ENCODE data around the gene COBL. TPM values are rescaled to one million over a fixed set of nuclear protein-coding genes. Genes with fewer than 3 reads are reported as not detected.

The COBL gene
- total RNA-seq, 2 donors from 2014 or later = 27.5 to 28.3 TPM

DNA sequence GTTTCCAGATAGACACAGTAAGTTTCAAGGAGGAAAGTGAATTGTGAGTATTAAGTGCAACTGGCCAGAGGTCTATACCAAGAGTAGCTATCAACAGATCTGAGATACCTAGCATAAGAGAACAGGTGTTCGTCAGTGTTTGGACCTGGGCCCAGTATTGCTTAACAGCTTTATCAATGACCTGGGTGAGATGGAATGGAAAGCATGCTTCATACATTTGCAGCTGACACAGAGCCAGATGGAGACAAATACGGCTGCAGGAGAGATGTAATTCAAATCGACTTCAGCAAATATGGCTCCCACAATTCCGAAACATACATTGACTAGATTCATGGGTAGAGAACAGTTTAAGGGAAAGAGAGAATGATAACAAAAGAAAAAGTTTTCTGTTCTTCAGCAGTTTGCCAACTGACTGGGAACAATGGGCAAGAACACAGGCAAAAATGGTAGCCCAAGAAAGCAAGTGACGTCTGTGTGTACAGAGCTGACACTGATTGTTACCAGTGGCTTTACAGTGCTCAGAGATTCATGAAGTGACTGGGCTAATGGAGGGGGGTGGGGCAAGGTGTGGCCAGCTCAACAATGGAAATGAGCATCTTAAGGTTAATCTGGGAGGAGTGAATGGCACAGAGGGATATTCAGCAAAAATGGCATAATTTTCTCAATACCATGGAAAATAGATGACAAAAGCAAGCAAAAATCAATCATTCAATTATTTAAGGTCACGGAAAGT lies 28.0 kb upstream of the COBL start:
- Mint-ChIP-seq H3K27ac (no peak overlapping the region), H3K9me3 (no peaks in the 10 kb centered on the region), H3K36me3 (ENCODE audit: low read depth) (no peaks in the 10 kb centered on the region), H3K4me3 (no peak overlapping the region), H3K4me1 (peaks cover 10% of the 10 kb centered on the region), H3K27me3 (ENCODE audit: insufficient read depth) (no peaks in the 10 kb centered on the region)
- TF ChIP-seq, protein P1, sequence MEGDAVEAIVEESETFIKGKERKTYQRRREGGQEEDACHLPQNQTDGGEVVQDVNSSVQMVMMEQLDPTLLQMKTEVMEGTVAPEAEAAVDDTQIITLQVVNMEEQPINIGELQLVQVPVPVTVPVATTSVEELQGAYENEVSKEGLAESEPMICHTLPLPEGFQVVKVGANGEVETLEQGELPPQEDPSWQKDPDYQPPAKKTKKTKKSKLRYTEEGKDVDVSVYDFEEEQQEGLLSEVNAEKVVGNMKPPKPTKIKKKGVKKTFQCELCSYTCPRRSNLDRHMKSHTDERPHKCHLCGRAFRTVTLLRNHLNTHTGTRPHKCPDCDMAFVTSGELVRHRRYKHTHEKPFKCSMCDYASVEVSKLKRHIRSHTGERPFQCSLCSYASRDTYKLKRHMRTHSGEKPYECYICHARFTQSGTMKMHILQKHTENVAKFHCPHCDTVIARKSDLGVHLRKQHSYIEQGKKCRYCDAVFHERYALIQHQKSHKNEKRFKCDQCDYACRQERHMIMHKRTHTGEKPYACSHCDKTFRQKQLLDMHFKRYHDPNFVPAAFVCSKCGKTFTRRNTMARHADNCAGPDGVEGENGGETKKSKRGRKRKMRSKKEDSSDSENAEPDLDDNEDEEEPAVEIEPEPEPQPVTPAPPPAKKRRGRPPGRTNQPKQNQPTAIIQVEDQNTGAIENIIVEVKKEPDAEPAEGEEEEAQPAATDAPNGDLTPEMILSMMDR (conservative IDR thresholded peaks at IDR 0.05) = no peak
- no peaks in the 10 kb centered on the region for H3K36me3 ChIP-seq (ENCODE audit: control insufficient read depth, insufficient read depth, low read length)
- no peak overlapping the region for H3K9ac ChIP-seq (ENCODE audit: extremely low read depth, low read length, poor library complexity, severe bottlenecking)
- no peaks in the 10 kb centered on the region for H3K9me3 ChIP-seq (ENCODE audit: control insufficient read depth, low read length)
- H3K4me1 ChIP-seq (ENCODE audit: control insufficient read depth, insufficient read depth, low read length) = no peaks in the 10 kb centered on the region
- DNase-seq = peak; percentile 33
- no peak overlapping the region for H3K27ac ChIP-seq (ENCODE audit: low read depth, low read length)
- 91% methylated on average over 5 to 6 of the region's 6 CpGs for WGBS, 2 experiments (ENCODE audit: insufficient coverage in 1 of 2, insufficient read length in 1 of 2)
- H3K4me3 ChIP-seq (ENCODE audit: low read length) = no peak overlapping the region
- no peaks in the 10 kb centered on the region for H3K27me3 ChIP-seq (ENCODE audit: control insufficient read depth, insufficient read depth, low read length, poor library complexity, severe bottlenecking)

DNA sequence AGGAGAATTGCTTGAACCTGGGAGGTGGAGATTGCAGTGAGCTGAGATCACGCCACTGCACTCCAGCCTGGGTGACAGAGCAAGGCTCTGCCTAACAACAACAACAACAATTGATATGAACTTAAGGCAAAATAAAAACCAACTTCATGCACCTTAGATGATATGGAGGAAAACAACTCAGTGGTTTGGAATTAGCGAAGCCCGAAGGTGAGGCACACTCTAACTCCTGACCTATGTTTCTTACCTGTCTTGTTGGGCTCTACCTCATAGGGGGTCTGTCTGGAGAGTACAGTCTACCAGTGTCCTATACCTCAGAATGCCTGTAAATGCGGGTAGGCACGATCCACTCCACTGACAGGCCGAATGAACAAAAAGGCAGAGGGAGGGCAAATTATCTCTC lies 24.3 kb upstream of the COBL start:
- no peak overlapping the region for H3K4me3 Mint-ChIP-seq
- WGBS, 2 experiments (ENCODE audit: insufficient coverage in 1 of 2, insufficient read length in 1 of 2) = 92 to 100% methylated on average over 4 to 6 of the region's 6 CpGs
- TF ChIP-seq, protein P1 (conservative IDR thresholded peaks at IDR 0.05) = no peak
- no peaks in the 10 kb centered on the region for H3K9me3 Mint-ChIP-seq
- DNase-seq = peak; percentile 14
- H3K36me3 Mint-ChIP-seq (ENCODE audit: low read depth) = no peaks in the 10 kb centered on the region
- no peaks in the 10 kb centered on the region for H3K27me3 Mint-ChIP-seq (ENCODE audit: insufficient read depth)
- no peak overlapping the region for H3K27ac Mint-ChIP-seq
- peaks cover 10% of the 10 kb centered on the region for H3K4me1 Mint-ChIP-seq
- Histone ChIP-seq H3K4me1 (ENCODE audit: control insufficient read depth, insufficient read depth, low read length) (no peaks in the 10 kb centered on the region), H3K9ac (ENCODE audit: extremely low read depth, low read length, poor library complexity, severe bottlenecking) (no peak overlapping the region), H3K4me3 (ENCODE audit: low read length) (no peak overlapping the region), H3K27ac (ENCODE audit: low read depth, low read length) (no peak overlapping the region), H3K27me3 (ENCODE audit: control insufficient read depth, insufficient read depth, low read length, poor library complexity, severe bottlenecking) (no peaks in the 10 kb centered on the region), H3K36me3 (ENCODE audit: control insufficient read depth, insufficient read depth, low read length) (no peaks in the 10 kb centered on the region), H3K9me3 (ENCODE audit: control insufficient read depth, low read length) (no peaks in the 10 kb centered on the region)

DNA sequence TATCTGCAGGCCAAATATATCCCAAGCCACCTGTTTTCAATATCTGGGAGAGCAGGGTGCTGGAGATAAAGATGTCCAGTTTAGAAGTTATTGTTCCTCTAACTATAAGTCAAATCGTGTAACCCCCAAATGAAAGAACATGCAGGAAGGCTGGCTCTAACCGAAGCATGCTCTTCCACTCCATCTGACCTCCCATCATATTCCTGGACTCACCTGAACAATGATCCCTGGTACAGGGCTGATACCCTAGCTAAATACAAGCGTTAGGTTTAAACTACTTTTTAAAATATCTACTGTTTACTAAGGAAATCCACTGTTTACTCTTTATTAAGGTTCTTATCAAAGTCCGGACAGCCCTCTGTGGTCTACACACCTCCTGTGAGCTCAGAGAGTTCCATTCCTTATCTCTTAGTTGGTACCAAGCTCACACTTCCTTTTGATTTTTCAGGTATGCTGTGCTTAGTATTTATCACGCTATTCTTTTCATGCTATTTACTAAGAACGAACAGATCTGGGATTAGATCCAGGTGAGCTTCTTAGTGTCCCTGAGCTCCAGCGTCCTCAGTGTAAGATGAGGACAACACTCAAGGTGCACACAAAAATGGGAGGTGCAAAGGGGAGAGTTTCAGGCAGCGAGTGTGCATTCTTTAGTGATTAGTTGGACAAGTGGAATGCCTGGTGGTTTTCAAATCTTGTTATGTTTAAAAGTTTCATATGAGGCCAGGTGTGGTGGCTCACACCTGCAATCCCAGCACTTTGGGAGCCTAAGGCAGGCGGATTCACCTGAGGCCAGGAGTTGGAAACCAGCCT lies 23.6 kb upstream of the COBL start:
- 87 to 90% methylated on average over 7 to 9 of the region's 9 CpGs for WGBS, 2 experiments (ENCODE audit: insufficient coverage in 1 of 2, insufficient read length in 1 of 2)
- no peaks in the 10 kb centered on the region for H3K27me3 ChIP-seq (ENCODE audit: control insufficient read depth, insufficient read depth, low read length, poor library complexity, severe bottlenecking)
- TF ChIP-seq, protein P1 (conservative IDR thresholded peaks at IDR 0.05) = no peak
- no peaks in the 10 kb centered on the region for H3K4me1 ChIP-seq (ENCODE audit: control insufficient read depth, insufficient read depth, low read length)
- H3K4me3 ChIP-seq (ENCODE audit: low read length) = no peak overlapping the region
- no peak overlapping the region for H3K27ac ChIP-seq (ENCODE audit: low read depth, low read length)
- DNase-seq = peak; percentile 34
- no peaks in the 10 kb centered on the region for H3K36me3 ChIP-seq (ENCODE audit: control insufficient read depth, insufficient read depth, low read length)
- H3K9ac ChIP-seq (ENCODE audit: extremely low read depth, low read length, poor library complexity, severe bottlenecking) = no peak overlapping the region
- no peak overlapping the region for H3K27ac Mint-ChIP-seq
- peaks cover 10% of the 10 kb centered on the region for H3K4me1 Mint-ChIP-seq
- no peaks in the 10 kb centered on the region for H3K9me3 Mint-ChIP-seq
- H3K4me3 Mint-ChIP-seq = no peak overlapping the region
- H3K27me3 Mint-ChIP-seq (ENCODE audit: insufficient read depth) = no peaks in the 10 kb centered on the region
- H3K36me3 Mint-ChIP-seq (ENCODE audit: low read depth) = no peaks in the 10 kb centered on the region
- no peaks in the 10 kb centered on the region for H3K9me3 ChIP-seq (ENCODE audit: control insufficient read depth, low read length)
